Aorta (tissue), 5 donors: Measurements from ENCODE around the gene RUVBL1. TPM values are rescaled to one million over a fixed set of nuclear protein-coding genes. Genes with fewer than 3 reads are reported as not detected.

ENCODE experiments used
- ATAC-seq: fragments of 200-7000 bp; cut with Tn5 transposase; one replicate; pipeline ENCODE4 v1.9.1; 2022; ENCODE audit warnings: moderate library complexity; ENCODE audit not compliant: low FRiP score
- DNase-seq, 2 donors: peaks; one replicate each; pipeline ENCODE4 v3.0.0-alpha.2; 2020
- H3K27ac ChIP-seq, 2 donors: one replicate each; pipeline ENCODE4 v1.5.1; 2013; ENCODE audit warnings: low read length in 2 of 2, mild to moderate bottlenecking in 2 of 2, moderate library complexity in 2 of 2, control low read depth in 1 of 2, inconsistent platforms in 1 of 2, low read depth in 1 of 2
- H3K27me3 ChIP-seq, 2 donors: one replicate each; pipeline ENCODE4 v1.6.1; 2013; ENCODE audit warnings: control low read depth in 1 of 2, low read length in 1 of 2, mild to moderate bottlenecking in 1 of 2, moderate library complexity in 1 of 2; ENCODE audit not compliant: insufficient read depth in 2 of 2, control insufficient read depth in 1 of 2
- H3K36me3 ChIP-seq, 2 donors: one replicate each; pipeline ENCODE4 v1.6.1; 2013; ENCODE audit warnings: control low read depth in 1 of 2, low read length in 1 of 2, mild to moderate bottlenecking in 1 of 2; ENCODE audit not compliant: insufficient read depth in 2 of 2, control insufficient read depth in 1 of 2
- H3K4me1 ChIP-seq, 2 donors: one replicate each; pipeline ENCODE4 v1.6.1; 2013; ENCODE audit warnings: low read length in 2 of 2, control low read depth in 1 of 2, mild to moderate bottlenecking in 1 of 2, moderate library complexity in 1 of 2; ENCODE audit not compliant: insufficient read depth in 2 of 2, control insufficient read depth in 1 of 2
- H3K4me3 ChIP-seq, 2 donors: one replicate each; pipeline ENCODE4 v1.5.1; 2013; ENCODE audit warnings: low read length in 2 of 2, control low read depth in 1 of 2, mild to moderate bottlenecking in 1 of 2
- H3K9me3 ChIP-seq: one replicate; pipeline ENCODE4 v1.6.1; 2013; ENCODE audit warnings: mild to moderate bottlenecking, low read length; ENCODE audit not compliant: control insufficient read depth
- WGBS, 2 donors: extraction: QIAGEN DNeasy Blood & Tissue Kit; methylation state at CpG; one replicate each; pipeline ENCODE4 v1.1.7; 2013; 5-methylcytosine and 5-hydroxymethylcytosine counted together
- intact Hi-C, 2 donors: fragments of 100-400 bp; cut with DNase I; formaldehyde crosslinking; loops; one replicate each; pipeline versions ENCODE4 v1.14.2 to v1.15.0; 2022
- long read RNA-seq, 2 donors: library from polyadenylated mRNA; unstranded; transcript quantifications; one replicate each; pipeline ENCODE4 v2.0.0, GENCODE V29; 2020 to 2021
- polyA plus RNA-seq, 2 donors: library from polyadenylated mRNA; stranded (reverse); fragments of 200-250 nt; gene quantifications; one replicate each; pipeline ENCODE4 v1.2.3, GENCODE V29; 2013
- total RNA-seq, 2 donors: library from RNA; stranded (reverse); fragmentation: NEBNext Ultra II Directional; extraction: Animal tissue kit (Norgen Biotek cat#: 25700); gene quantifications; one replicate each; pipeline ENCODE4 v1.2.1, GENCODE V29; 2021
- donor health status: healthy with polysubstance abuse.
- donor health status: Bipolar disorder and iron deficiency.
- donor health status: DM: no; HTN: no; CAD: no.
- donor health status: DM: no; HTN: no; CAD: no.
- donor health status: DM: yes; HTN: yes; CAD: no.

RUVBL1 gene
- total RNA-seq = 10 to 100 TPM; 15.4 to 17.5 TPM
- 10 to 100 TPM; 12.3 to 18.5 TPM for polyA plus RNA-seq
- long read RNA-seq, donor 1, transcript RUVBL1-201 (11 exons, 1,761 nt) = major isoform, 68 of 105 reads
- long read RNA-seq, donor 1, partial matches to known transcripts = 3 of 105 reads
- long read RNA-seq, donor 1, other reads (novel, unspliced or antisense) = 33 of 105 reads
- long read RNA-seq, donor 2, transcript RUVBL1-201 (11 exons, 1,761 nt) = major isoform, 6 of 57 reads
- long read RNA-seq, donor 2, partial matches to known transcripts = 6 of 57 reads
- long read RNA-seq, donor 2, other reads (novel, unspliced or antisense) = 45 of 57 reads

GRCh38 chr3:128123538-128124368 lies at the start of gene RUVBL1:
TSS of gene RUVBL1 (minus strand) at chr3:128123812. CDS start at chr3:128123724, 88 bp downstream.
- H3K27ac ChIP-seq = peak within 1 kb of the TSS in 1 of 2 donors; percentile 9
- H3K9me3 ChIP-seq = no peaks in the 10 kb centered on the region
- H3K4me3 ChIP-seq = peak within 1 kb of the TSS; percentile 60 to 68
- H3K36me3 ChIP-seq = no peaks in the 10 kb centered on the region
- peaks cover 0 to 1% of the 10 kb centered on the region in 2 donors for H3K27me3 ChIP-seq
- no peaks in the 10 kb centered on the region for H3K4me1 ChIP-seq
- WGBS, 2 donors = 2 to 3% methylated on average over 47 of the region's 47 CpGs
- DNase-seq (peak; percentile 98 to 99), ATAC-seq (peak; percentile 99)
- intact Hi-C loops = loop anchor here in 1 of 2 donors (2.0 kb wide), 1 partner anchor 29 kb away; the partner anchor contains the start of gene EEFSEC

- Histone ChIP-seq H3K9me3 (no peaks in the 10 kb centered on the region), H3K36me3 (no peaks in the 10 kb centered on the region), H3K4me1 (no peaks in the 10 kb centered on the region), H3K27me3 (no peaks in the 10 kb centered on the region), H3K4me3 (no peak overlapping the region), H3K27ac (no peak overlapping the region)
- DNase-seq (no peak), ATAC-seq (no peak)
- intact Hi-C loops = loop anchor here in 1 of 2 donors (5.0 kb wide), 1 partner anchor 324 kb away; no protein-coding TSS in a partner anchor
- 90 to 92% methylated on average over 8 of the region's 8 CpGs for WGBS, 2 donors
Observed at GRCh38 chr3:128173200-128173599, 49.6 kb upstream of the RUVBL1 start.

GRCh38 chr3:128170866-128171516 lies 47.4 kb upstream of the RUVBL1 start:
- Histone ChIP-seq H3K27me3 (no peaks in the 10 kb centered on the region), H3K36me3 (no peaks in the 10 kb centered on the region), H3K9me3 (no peaks in the 10 kb centered on the region), H3K4me3 (no peak overlapping the region), H3K27ac (no peak overlapping the region), H3K4me1 (no peaks in the 10 kb centered on the region)
- 8 to 13% methylated on average over 5 of the region's 5 CpGs for WGBS, 2 donors
- ATAC-seq (peak; percentile 78), DNase-seq (no peak)
- intact Hi-C loops = loop anchor here in 1 of 2 donors (5.0 kb wide), 1 partner anchor 326 kb away; no protein-coding TSS in a partner anchor

GRCh38 chr3:128168836-128169235 lies 45.2 kb upstream of the RUVBL1 start:
- H3K27me3 ChIP-seq = no peaks in the 10 kb centered on the region
- no peaks in the 10 kb centered on the region for H3K36me3 ChIP-seq
- no peak overlapping the region for H3K27ac ChIP-seq
- H3K4me3 ChIP-seq = no peak overlapping the region
- intact Hi-C loops = loop anchor here (5.0 to 10.0 kb wide), 2 partner anchors 153 to 436 kb away; no protein-coding TSS in a partner anchor
- H3K4me1 ChIP-seq = no peaks in the 10 kb centered on the region
- WGBS, 2 donors = 90% methylated on average over 4 of the region's 4 CpGs
- no peaks in the 10 kb centered on the region for H3K9me3 ChIP-seq
- DNase-seq = no peak
- ATAC-seq = no peak

- DNase-seq (no peak), ATAC-seq (no peak)
- Histone ChIP-seq H3K27me3 (no peaks in the 10 kb centered on the region), H3K36me3 (no peaks in the 10 kb centered on the region), H3K4me1 (no peaks in the 10 kb centered on the region), H3K27ac (no peak overlapping the region), H3K4me3 (no peak overlapping the region), H3K9me3 (no peaks in the 10 kb centered on the region)
- intact Hi-C loops = loop anchor here (5.0 to 10.0 kb wide), 2 partner anchors 154 to 437 kb away; no protein-coding TSS in a partner anchor
- WGBS, 2 donors = 83 to 84% methylated on average over 5 of the region's 5 CpGs
Observed at GRCh38 chr3:128167973-128168674, 44.5 kb upstream of the RUVBL1 start.

- intact Hi-C loops = loop anchor here (5.0 to 10.0 kb wide), 2 partner anchors 155 to 437 kb away; no protein-coding TSS in a partner anchor
- no peak overlapping the region for H3K4me3 ChIP-seq
- no peaks in the 10 kb centered on the region for H3K9me3 ChIP-seq
- 92 to 95% methylated on average over 8 of the region's 8 CpGs for WGBS, 2 donors
- no peaks in the 10 kb centered on the region for H3K4me1 ChIP-seq
- no peak for DNase-seq
- H3K27ac ChIP-seq = no peak overlapping the region
- H3K36me3 ChIP-seq = no peaks in the 10 kb centered on the region
- no peak for ATAC-seq
- H3K27me3 ChIP-seq = no peaks in the 10 kb centered on the region
Observed at GRCh38 chr3:128167646-128167972, 44.0 kb upstream of the RUVBL1 start.

- DNase-seq (no peak), ATAC-seq (no peak)
- Histone ChIP-seq H3K9me3 (no peaks in the 10 kb centered on the region), H3K36me3 (no peaks in the 10 kb centered on the region), H3K27me3 (no peaks in the 10 kb centered on the region), H3K4me1 (no peaks in the 10 kb centered on the region), H3K27ac (no peak overlapping the region), H3K4me3 (no peak overlapping the region)
- 90 to 92% methylated on average over 5 of the region's 5 CpGs for WGBS, 2 donors
- intact Hi-C loops = loop anchor here (5.0 to 10.0 kb wide), 2 partner anchors 155 to 438 kb away; no protein-coding TSS in a partner anchor
Observed at GRCh38 chr3:128166971-128167453, 43.4 kb upstream of the RUVBL1 start.

- Histone ChIP-seq H3K9me3 (no peaks in the 10 kb centered on the region), H3K4me3 (no peak overlapping the region), H3K27ac (no peak overlapping the region), H3K4me1 (no peaks in the 10 kb centered on the region), H3K36me3 (no peaks in the 10 kb centered on the region), H3K27me3 (no peaks in the 10 kb centered on the region)
- intact Hi-C loops = loop anchor here in 1 of 2 donors (10.0 kb wide), 1 partner anchor 441 kb away; no protein-coding TSS in a partner anchor
- no peak for DNase-seq
- no peak for ATAC-seq
- WGBS, 2 donors = 57 to 96% methylated on average over 5 of the region's 5 CpGs
Observed at GRCh38 chr3:128163432-128163831, 39.8 kb upstream of the RUVBL1 start.
